Fibroblast of skin of right quadriceps (primary cell): ENCODE results near the gene MPZL2.

Source experiments
- DNase-seq: peaks from one replicate; pipeline ENCODE4 v3.0.0-alpha.2; 2013

MPZL2 gene

GRCh38 chr11:118240999-118241763 is 22.9 kb downstream of the MPZL2 start:
- peak; percentile 2 for DNase-seq

GRCh38 chr11:118239509-118240205 is 24.4 kb downstream of the MPZL2 start:
- DNase-seq = no peak

GRCh38 chr11:118238929-118239328 is 25.2 kb downstream of the MPZL2 start:
- no peak for DNase-seq

GRCh38 chr11:118238421-118238820 is 25.7 kb downstream of the MPZL2 start:
- no peak for DNase-seq

- no peak for DNase-seq
Measured at GRCh38 chr11:118236170-118236569, 27.9 kb downstream of the MPZL2 start.

GRCh38 chr11:118234833-118235232 is 29.3 kb downstream of the MPZL2 start:
- no peak for DNase-seq

- DNase-seq = no peak
Measured at GRCh38 chr11:118233850-118234249, 30.2 kb downstream of the MPZL2 start.

- DNase-seq = no peak
Measured at GRCh38 chr11:118233377-118233776, 30.7 kb downstream of the MPZL2 start.

GRCh38 chr11:118232659-118233058 is 31.4 kb downstream of the MPZL2 start:
- DNase-seq = no peak

GRCh38 chr11:118231461-118231860 is 32.6 kb downstream of the MPZL2 start:
- no peak for DNase-seq

- DNase-seq = no peak
Measured at GRCh38 chr11:118230088-118230487, 34.0 kb downstream of the MPZL2 start.

- no peak for DNase-seq
Measured at GRCh38 chr11:118229274-118229847, 34.7 kb downstream of the MPZL2 start.

GRCh38 chr11:118227865-118228785 is 36.0 kb downstream of the MPZL2 start:
- no peak for DNase-seq

GRCh38 chr11:118226781-118227180 is 37.3 kb downstream of the MPZL2 start:
- no peak for DNase-seq

- peak; percentile 9 for DNase-seq
Measured at GRCh38 chr11:118226296-118226695, 37.8 kb downstream of the MPZL2 start.

GRCh38 chr11:118224511-118225188 is 39.4 kb downstream of the MPZL2 start, which contains the start of gene JAML:
Gene JAML, minus strand, starts transcription at chr11:118225011. Its CDS starts 10,145 bp downstream, at chr11:118214866.
- no peak for DNase-seq

GRCh38 chr11:118223992-118224391 is 40.1 kb downstream of the MPZL2 start:
- no peak for DNase-seq

- no peak for DNase-seq
Measured at GRCh38 chr11:118223570-118223969, 40.5 kb downstream of the MPZL2 start.

- no peak for DNase-seq
Measured at GRCh38 chr11:118222437-118222836, 41.7 kb downstream of the MPZL2 start.

GRCh38 chr11:118221419-118221818 is 42.7 kb downstream of the MPZL2 start:
- DNase-seq = no peak

- no peak for DNase-seq
Measured at GRCh38 chr11:118219732-118220131, 44.4 kb downstream of the MPZL2 start.

GRCh38 chr11:118219244-118219643 is 44.9 kb downstream of the MPZL2 start:
- DNase-seq = no peak
